Dermis blood vessel endothelial cell (primary cell): Measurements from ENCODE around the gene OST4. TPM values are rescaled to one million over a fixed set of nuclear protein-coding genes. Genes with fewer than 3 reads are reported as not detected.
"Not testable (repeated sequence)": the region's sequence is repeated elsewhere in the genome, so short reads cannot be mapped to it uniquely, and the experiment has no call there.

ENCODE experiments used
- DNase-seq: peaks from one replicate; pipeline ENCODE4 v3.0.0; 2010
- total RNA-seq: library from RNA; depleted of rRNA; stranded (reverse); fragments of >200 nt; gene quantifications from 2 replicates; pipeline ENCODE4 v1.2.3, GENCODE V29; 2014

OST4 gene
- total RNA-seq = 323 and 569 TPM in 2 replicates

DNA sequence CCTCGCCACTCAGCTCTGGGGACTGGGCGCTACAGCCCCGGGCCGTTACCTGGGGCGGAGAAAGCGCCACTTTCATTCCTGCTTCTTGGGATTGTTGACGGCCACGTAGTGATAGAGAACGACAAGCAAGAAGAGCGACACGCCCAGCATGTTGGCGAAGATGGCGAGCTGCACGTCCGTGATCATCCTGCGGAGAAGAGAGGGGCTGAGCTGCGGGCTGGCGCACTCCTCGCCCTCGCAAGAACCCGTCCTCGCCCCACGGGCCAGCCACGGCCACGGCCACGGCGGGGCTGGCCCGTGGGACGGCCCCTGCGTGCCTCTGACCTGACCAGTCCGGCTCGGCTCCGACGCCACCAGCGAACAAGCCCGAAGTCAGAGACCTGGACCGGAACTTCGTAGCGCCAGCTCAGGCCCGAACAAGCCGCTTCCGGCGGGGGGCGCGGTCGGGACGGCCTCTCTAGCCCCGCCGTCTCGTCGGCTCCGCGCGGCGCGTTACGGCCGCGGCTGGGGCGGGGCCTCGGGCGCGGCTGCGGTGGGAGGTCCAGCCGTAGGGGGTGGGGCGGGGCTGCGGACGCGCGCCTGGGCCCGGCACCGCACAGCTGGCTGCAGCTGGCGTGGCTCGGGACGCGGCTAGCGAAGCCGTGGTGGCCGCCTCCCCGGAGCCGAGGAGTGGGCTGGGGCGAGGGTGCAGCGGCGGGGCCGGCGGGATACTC lies at the start of gene OST4:
OST4 (minus strand) TSS at position 378 of the 713 bp plus-strand sequence.
- DNase-seq = peak; percentile 94

GRCh38 chr2:27119330-27119670 lies 47.8 kb upstream of the OST4 start:
- not testable (repeated sequence) for DNase-seq

DNA sequence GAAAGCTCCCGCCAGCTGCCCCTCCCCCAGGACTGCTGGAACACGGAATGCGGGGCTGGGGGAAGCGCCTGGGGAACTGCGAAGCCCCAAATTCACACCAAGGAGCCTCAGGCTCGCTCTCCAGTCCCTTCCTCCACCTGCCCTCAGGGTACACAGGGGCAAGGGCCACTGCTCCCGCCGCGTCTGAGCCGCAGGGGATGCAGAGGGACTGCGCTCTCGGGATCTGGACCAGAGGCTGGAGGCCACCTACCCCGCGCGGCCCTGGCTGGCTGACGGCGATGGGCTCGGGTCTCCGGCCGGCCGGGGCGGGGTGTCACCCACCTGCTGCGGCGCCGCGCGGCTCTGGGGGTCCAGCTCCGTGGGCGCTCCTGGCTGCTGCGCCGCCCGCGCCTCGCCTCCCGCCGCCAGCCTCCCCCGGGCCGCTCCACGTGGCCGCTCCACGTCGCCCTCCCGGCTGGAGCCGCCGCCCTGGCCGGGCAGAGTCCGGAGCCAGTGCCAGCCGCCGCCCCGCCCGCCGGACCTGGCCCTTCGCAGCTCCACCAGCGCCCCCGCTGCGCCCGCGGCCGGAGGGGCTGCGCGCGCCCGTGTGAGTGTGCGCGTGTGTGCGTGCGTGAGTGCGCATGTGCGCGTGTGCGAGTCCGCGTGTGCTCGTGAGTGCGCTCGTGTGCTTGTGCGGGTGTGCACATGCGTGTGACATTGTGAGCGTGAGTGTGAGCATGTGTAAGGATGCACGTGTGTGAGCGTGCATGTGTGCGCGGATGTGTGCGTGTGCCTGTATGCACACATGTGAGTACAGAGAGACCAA lies 47.3 kb upstream of the OST4 start, which contains the start of gene CGREF1:
CGREF1 (minus strand) TSS at position 604 of the 805 bp plus-strand sequence. CDS start 14,762 bp downstream, outside the sequence.
- DNase-seq = peak; percentile 23

GRCh38 chr2:27117995-27118524 lies 46.6 kb upstream of the OST4 start:
- no peak for DNase-seq

DNA sequence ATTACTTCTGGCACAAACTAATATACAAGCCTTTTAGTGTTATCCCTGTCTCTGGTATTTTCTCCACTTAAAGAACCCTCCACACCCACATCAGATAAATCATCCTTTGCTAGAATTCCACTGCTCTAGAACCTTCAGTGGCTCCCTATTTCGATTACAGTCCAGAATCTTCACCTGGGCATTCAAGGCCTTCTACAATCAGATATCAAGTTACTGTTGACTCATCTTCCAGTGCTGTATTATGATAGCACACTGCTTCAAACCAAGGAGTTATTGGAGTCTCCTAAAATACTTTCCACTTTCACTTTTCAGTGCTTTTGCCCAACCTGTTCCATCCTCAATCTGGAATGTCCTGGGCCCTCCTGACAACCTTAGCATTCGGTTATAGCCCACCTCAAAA lies 44.1 kb upstream of the OST4 start:
- no peak for DNase-seq

- not testable (repeated sequence) for DNase-seq
These were observed 40.1 kb upstream of the OST4 start for GRCh38 chr2:27111392-27112078.

- DNase-seq = not testable (repeated sequence)
These were observed 39.3 kb upstream of the OST4 start for GRCh38 chr2:27110603-27111352.

GRCh38 chr2:27109083-27109482 lies 37.6 kb upstream of the OST4 start:
- DNase-seq = no peak

GRCh38 chr2:27108221-27108620 lies 36.8 kb upstream of the OST4 start:
- no peak for DNase-seq

GRCh38 chr2:27105981-27106380 lies 34.5 kb upstream of the OST4 start:
- DNase-seq = no peak

GRCh38 chr2:27102329-27102728 lies 30.9 kb upstream of the OST4 start:
- DNase-seq = no peak

GRCh38 chr2:27100036-27100435 lies 28.6 kb upstream of the OST4 start:
- DNase-seq = no peak

DNA sequence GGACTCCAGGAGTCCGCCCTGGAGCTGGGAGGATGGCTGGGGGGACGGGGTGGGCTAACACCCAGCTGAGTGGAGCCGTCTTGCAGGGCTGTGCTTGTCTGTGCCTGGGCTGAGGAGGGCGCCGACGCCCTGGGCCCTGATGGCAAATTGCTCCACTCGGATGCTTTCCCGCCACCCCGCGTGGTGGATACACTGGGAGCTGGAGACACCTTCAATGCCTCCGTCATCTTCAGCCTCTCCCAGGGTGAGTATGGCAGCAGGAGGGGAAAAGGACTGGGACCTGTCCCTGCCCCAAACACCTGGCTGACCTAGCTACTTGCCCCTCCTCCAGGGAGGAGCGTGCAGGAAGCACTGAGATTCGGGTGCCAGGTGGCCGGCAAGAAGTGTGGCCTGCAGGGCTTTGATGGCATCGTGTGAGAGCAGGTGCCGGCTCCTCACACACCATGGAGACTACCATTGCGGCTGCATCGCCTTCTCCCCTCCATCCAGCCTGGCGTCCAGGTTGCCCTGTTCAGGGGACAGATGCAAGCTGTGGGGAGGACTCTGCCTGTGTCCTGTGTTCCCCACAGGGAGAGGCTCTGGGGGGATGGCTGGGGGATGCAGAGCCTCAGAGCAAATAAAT lies 28.0 kb upstream of the OST4 start:
- no peak for DNase-seq

GRCh38 chr2:27097341-27097740 lies 25.9 kb upstream of the OST4 start:
- DNase-seq = no peak

- no peak for DNase-seq
These were observed 25.4 kb upstream of the OST4 start for GRCh38 chr2:27096748-27097297.

DNA sequence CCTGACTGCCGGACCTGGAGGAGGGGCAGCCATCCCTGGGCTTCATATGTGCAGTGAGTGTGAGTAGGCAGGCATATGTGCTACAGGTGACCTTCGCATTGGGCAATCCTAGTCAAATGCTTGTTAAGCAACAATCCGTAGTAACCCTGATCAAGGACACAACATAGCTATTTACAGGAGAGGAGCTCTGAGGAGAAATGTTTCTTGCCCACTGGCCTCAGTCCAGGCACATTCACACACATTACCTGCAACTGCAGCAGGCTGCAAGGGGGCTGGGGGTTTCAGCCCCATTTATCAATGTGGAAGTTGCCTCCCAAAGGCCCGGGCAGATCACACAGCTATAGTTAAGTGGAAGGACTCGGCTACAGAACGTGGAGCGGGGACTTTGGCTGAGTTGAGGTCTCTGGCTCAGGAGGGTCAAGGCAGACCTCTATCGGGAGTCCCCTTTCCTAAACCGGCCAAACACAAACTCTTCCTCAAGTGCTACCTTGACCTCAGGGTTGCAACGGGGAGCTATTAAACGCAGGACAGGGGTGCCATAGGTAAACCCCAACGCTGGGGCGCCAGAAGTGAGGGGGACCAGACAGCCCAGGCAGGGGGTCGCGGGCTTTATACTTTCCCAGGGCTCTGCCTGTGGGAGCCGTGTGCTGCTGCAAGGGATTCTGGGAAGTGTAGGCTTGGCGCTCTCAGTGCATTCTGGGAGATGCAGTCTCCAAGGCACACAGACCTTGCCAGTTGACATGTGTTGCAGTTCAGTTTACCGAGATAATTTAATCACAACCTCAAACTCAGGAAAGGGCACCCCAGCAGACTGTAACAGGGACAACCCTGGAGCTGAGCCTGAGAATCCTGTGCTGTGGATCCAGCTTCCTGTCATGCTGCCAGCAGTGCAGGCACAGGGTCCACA lies 24.5 kb upstream of the OST4 start:
- DNase-seq = peak; percentile 78

DNA sequence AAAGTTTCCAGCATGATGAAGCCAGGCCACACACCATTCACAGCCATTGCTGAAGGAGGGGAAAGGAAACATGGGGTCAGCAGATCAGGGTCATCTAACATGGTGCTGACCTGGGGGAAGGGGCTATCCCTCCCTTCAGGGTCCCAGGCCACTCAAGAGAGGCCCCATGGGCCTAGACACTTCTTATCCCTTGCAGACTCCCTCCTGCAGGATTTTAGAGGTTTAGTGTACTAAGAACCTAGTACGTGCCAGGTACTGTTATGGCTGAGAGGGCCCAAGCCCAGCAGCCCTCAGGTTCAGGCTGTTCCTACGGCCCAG lies 23.9 kb upstream of the OST4 start:
- DNase-seq = no peak

- DNase-seq = no peak
These were observed 23.0 kb upstream of the OST4 start for GRCh38 chr2:27094353-27094984.

GRCh38 chr2:27093430-27094352 lies 22.2 kb upstream of the OST4 start:
- no peak for DNase-seq
